Stimulated activated CD8-positive, alpha-beta memory T cell treated with anti-CD3 and anti-CD28 coated beads, Interleukin-15, amount 100 ng/mL, for 24 hours (primary cell): ENCODE results near the gene ZSWIM6.
"Not testable (repeated sequence)": the region's sequence is repeated elsewhere in the genome, so short reads cannot be mapped to it uniquely, and the experiment has no call there.

Source experiments
- DNase-seq: peaks from one replicate; pipeline ENCODE4 v3.0.0-alpha.2; 2020; ENCODE audit warnings: low read depth

The ZSWIM6 gene

GRCh38 chr5:61407706-61408270 lies 75.7 kb downstream of the ZSWIM6 start:
- DNase-seq: no peak

- DNase-seq: peak; percentile 93
Measured at GRCh38 chr5:61408476-61409168, 76.6 kb downstream of the ZSWIM6 start.

- DNase-seq: no peak
Measured at GRCh38 chr5:61409568-61409967, 77.5 kb downstream of the ZSWIM6 start.

GRCh38 chr5:61410811-61411210 lies 78.8 kb downstream of the ZSWIM6 start:
- no peak for DNase-seq

- no peak for DNase-seq
Measured at GRCh38 chr5:61412361-61412760, 80.3 kb downstream of the ZSWIM6 start.

- DNase-seq: not testable (repeated sequence)
Measured at GRCh38 chr5:61413205-61413604, 81.1 kb downstream of the ZSWIM6 start.

- no peak for DNase-seq
Measured at GRCh38 chr5:61414806-61415205, 82.7 kb downstream of the ZSWIM6 start.

GRCh38 chr5:61416010-61416409 lies 84.0 kb downstream of the ZSWIM6 start:
- DNase-seq: no peak

GRCh38 chr5:61416420-61416819 lies 84.4 kb downstream of the ZSWIM6 start:
- DNase-seq: no peak

GRCh38 chr5:61417340-61417739 lies 85.3 kb downstream of the ZSWIM6 start:
- DNase-seq: no peak

GRCh38 chr5:61417851-61418250 lies 85.8 kb downstream of the ZSWIM6 start:
- no peak for DNase-seq

GRCh38 chr5:61419106-61419505 lies 87.0 kb downstream of the ZSWIM6 start:
- no peak for DNase-seq

- no peak for DNase-seq
Measured at GRCh38 chr5:61420016-61420415, 88.0 kb downstream of the ZSWIM6 start.

- not testable (repeated sequence) for DNase-seq
Measured at GRCh38 chr5:61421262-61421661, 89.2 kb downstream of the ZSWIM6 start.

GRCh38 chr5:61423487-61424145 lies 91.6 kb downstream of the ZSWIM6 start:
- no peak for DNase-seq

- DNase-seq: no peak
Measured at GRCh38 chr5:61425918-61426317, 93.9 kb downstream of the ZSWIM6 start.

- no peak for DNase-seq
Measured at GRCh38 chr5:61429906-61430305, 97.8 kb downstream of the ZSWIM6 start.

- no peak for DNase-seq
Measured at GRCh38 chr5:61431923-61432620, 100.0 kb downstream of the ZSWIM6 start.

- DNase-seq: no peak
Measured at GRCh38 chr5:61435368-61435767, 103.3 kb downstream of the ZSWIM6 start.

GRCh38 chr5:61438298-61438970 lies 106.4 kb downstream of the ZSWIM6 start:
- no peak for DNase-seq

- DNase-seq: no peak
Measured at GRCh38 chr5:61440086-61440485, 108.0 kb downstream of the ZSWIM6 start.

- no peak for DNase-seq
Measured at GRCh38 chr5:61440596-61440995, 108.5 kb downstream of the ZSWIM6 start.
